ENCODE results near the gene DENND1A. TPM values are rescaled to one million over a fixed set of nuclear protein-coding genes. Genes with fewer than 3 reads are reported as not detected.

The DENND1A gene
- total RNA-seq, 2 donors from 2014 or later, result 18.9 to 26.8 TPM

GRCh38 chr9:123426406-123426805 is 503.5 kb downstream of the DENND1A start:
- WGBS, result 81% methylated on average over 2 of the region's 2 CpGs
- Histone ChIP-seq H3K4me3 (no peak overlapping the region), H3K36me3 (no peaks in the 10 kb centered on the region), H3K27me3 (replicated peaks; ENCODE audit: insufficient read depth) (no peaks in the 10 kb centered on the region), H3K4me1 (replicated peaks) (no peaks in the 10 kb centered on the region), H3K9me3 (no peaks in the 10 kb centered on the region), H3K27ac (no peak overlapping the region)
- DNase-seq (ENCODE audit: low spot score), result no peak
- intact Hi-C loops (cut with DNase I), result no loop called here
- TF ChIP-seq CTCF (IDR thresholded peaks at IDR 0.05), result no peak
- TF ChIP-seq POLR2AphosphoS5 (IDR thresholded peaks at IDR 0.05), result no peak
- TF ChIP-seq POLR2A (IDR thresholded peaks at IDR 0.05), result no peak

GRCh38 chr9:123425836-123426365 is 504.0 kb downstream of the DENND1A start:
- Histone ChIP-seq H3K27me3 (replicated peaks; ENCODE audit: insufficient read depth) (no peaks in the 10 kb centered on the region), H3K27ac (no peak overlapping the region), H3K4me3 (no peak overlapping the region), H3K36me3 (no peaks in the 10 kb centered on the region), H3K4me1 (replicated peaks) (no peaks in the 10 kb centered on the region), H3K9me3 (no peaks in the 10 kb centered on the region)
- intact Hi-C loops (cut with DNase I), result no loop called here
- TF ChIP-seq POLR2A (IDR thresholded peaks at IDR 0.05), result no peak
- DNase-seq (ENCODE audit: low spot score), result no peak
- WGBS, result 83% methylated on average over 5 of the region's 6 CpGs

GRCh38 chr9:123425261-123425821 is 504.6 kb downstream of the DENND1A start:
- WGBS, result 86% methylated on average over 20 of the region's 20 CpGs
- H3K27me3 ChIP-seq (replicated peaks; ENCODE audit: insufficient read depth), result no peaks in the 10 kb centered on the region
- H3K4me1 ChIP-seq (replicated peaks), result no peaks in the 10 kb centered on the region
- no peaks in the 10 kb centered on the region for H3K9me3 ChIP-seq
- intact Hi-C loops (cut with DNase I), result no loop called here
- DNase-seq (ENCODE audit: low spot score), result no peak
- TF ChIP-seq CTCF (IDR thresholded peaks at IDR 0.05) (no peak), POLR2AphosphoS5 (IDR thresholded peaks at IDR 0.05) (no peak), POLR2A (IDR thresholded peaks at IDR 0.05) (no peak)
- H3K27ac ChIP-seq, result no peak overlapping the region
- no peak overlapping the region for H3K4me3 ChIP-seq
- H3K36me3 ChIP-seq, result no peaks in the 10 kb centered on the region

GRCh38 chr9:123424552-123425225 is 505.2 kb downstream of the DENND1A start:
- DNase-seq (ENCODE audit: low spot score), result no peak
- intact Hi-C loops (cut with DNase I), result no loop called here
- H3K36me3 ChIP-seq, result no peaks in the 10 kb centered on the region
- 92% methylated on average over 6 of the region's 6 CpGs for WGBS
- no peak for TF ChIP-seq POLR2AphosphoS5 (IDR thresholded peaks at IDR 0.05)
- no peak for TF ChIP-seq CTCF (IDR thresholded peaks at IDR 0.05)
- no peak for TF ChIP-seq POLR2A (IDR thresholded peaks at IDR 0.05)
- no peaks in the 10 kb centered on the region for H3K4me1 ChIP-seq (replicated peaks)
- no peak overlapping the region for H3K4me3 ChIP-seq
- H3K9me3 ChIP-seq, result no peaks in the 10 kb centered on the region
- no peak overlapping the region for H3K27ac ChIP-seq
- H3K27me3 ChIP-seq (replicated peaks; ENCODE audit: insufficient read depth), result no peaks in the 10 kb centered on the region

- Histone ChIP-seq H3K4me1 (replicated peaks) (no peaks in the 10 kb centered on the region), H3K4me3 (no peak overlapping the region), H3K9me3 (no peaks in the 10 kb centered on the region), H3K27ac (no peak overlapping the region), H3K27me3 (replicated peaks; ENCODE audit: insufficient read depth) (no peaks in the 10 kb centered on the region), H3K36me3 (no peaks in the 10 kb centered on the region)
- WGBS, result 92% methylated on average over 5 of the region's 5 CpGs
- TF ChIP-seq POLR2A (IDR thresholded peaks at IDR 0.05) (no peak), POLR2AphosphoS5 (IDR thresholded peaks at IDR 0.05) (no peak), CTCF (IDR thresholded peaks at IDR 0.05) (no peak)
- intact Hi-C loops (cut with DNase I), result no loop called here
- DNase-seq (ENCODE audit: low spot score), result no peak
Observed at GRCh38 chr9:123424131-123424530, 505.8 kb downstream of the DENND1A start.
